Fibroblast of lung (primary cell): Measurements from ENCODE around the gene CDK5RAP1. TPM values are rescaled to one million over a fixed set of nuclear protein-coding genes. Genes with fewer than 3 reads are reported as not detected.

Experiments
- DNase-seq, 2 donors: peaks; one replicate each; pipeline versions ENCODE4 v3.0.0 to v3.0.0-alpha.2; 2010; ENCODE audit warnings: low read depth in 2 of 2
- H2AFZ ChIP-seq: 2 replicates; pipeline ENCODE4 v1.5.1; 2012; ENCODE audit warnings: low read length, control low read depth, inconsistent platforms
- H3K27ac ChIP-seq: 2 replicates; pipeline ENCODE4 v1.5.1; 2011; ENCODE audit warnings: low read length, control low read depth; ENCODE audit not compliant: insufficient read depth
- H3K27me3 ChIP-seq: 2 replicates; pipeline ENCODE4 v1.5.1; 2011; ENCODE audit warnings: mild to moderate bottlenecking, low read length; ENCODE audit not compliant: control insufficient read depth, insufficient read depth
- H3K36me3 ChIP-seq: 2 replicates; pipeline ENCODE4 v1.5.1; 2011; ENCODE audit warnings: low read length; ENCODE audit not compliant: control insufficient read depth, insufficient read depth
- H3K4me1 ChIP-seq: 2 replicates; pipeline ENCODE4 v1.5.1; 2011; ENCODE audit warnings: low read length; ENCODE audit not compliant: control insufficient read depth, insufficient read depth; ENCODE audit errors: extremely low read depth
- H3K4me2 ChIP-seq: 2 replicates; pipeline ENCODE4 v1.5.1; 2011; ENCODE audit warnings: low read length, control low read depth; ENCODE audit not compliant: insufficient read depth; ENCODE audit errors: extremely low read depth
- H3K4me3 ChIP-seq, 4 experiments: fragments of 200-600 bp in 1 of 4; sonication (generic) in 1 of 4; replicated peaks in 1 of 4; 2 replicates each; pipeline ENCODE4 v1.5.1; 2011 to 2016; ENCODE audit warnings: low read length in 4 of 4, low read depth in 3 of 4, mild to moderate bottlenecking in 3 of 4, control low read depth in 2 of 4, inconsistent platforms in 1 of 4, mixed read lengths in 1 of 4; ENCODE audit not compliant: insufficient read depth in 1 of 4; ENCODE audit errors: control extremely low read depth in 1 of 4
- H3K79me2 ChIP-seq: 2 replicates; pipeline ENCODE4 v1.5.1; 2012; ENCODE audit warnings: mild to moderate bottlenecking, low read length, inconsistent platforms; ENCODE audit not compliant: control insufficient read depth, insufficient read depth
- H3K9ac ChIP-seq: 2 replicates; pipeline ENCODE4 v1.5.1; 2011; ENCODE audit warnings: mild to moderate bottlenecking, low read length, control low read depth; ENCODE audit not compliant: insufficient read depth
- H3K9me3 ChIP-seq: 2 replicates; pipeline ENCODE4 v1.5.1; 2012; ENCODE audit warnings: low read depth, low read length; ENCODE audit not compliant: control insufficient read depth, insufficient read depth
- H4K20me1 ChIP-seq: 2 replicates; pipeline ENCODE4 v1.5.1; 2011; ENCODE audit warnings: low read length; ENCODE audit not compliant: control insufficient read depth, insufficient read depth; ENCODE audit errors: extremely low read depth
- EZH2 ChIP-seq: IDR thresholded peaks from 2 replicates; pipeline ENCODE4 v1.5.1; 2012; ENCODE audit warnings: low read length, control low read depth, mild to moderate bottlenecking; ENCODE audit errors: missing control alignments
- polyA plus RNA-seq, 2 donors: library from polyadenylated mRNA; depleted of rRNA in 1 of 2; stranded (reverse) in 1 of 2; unstranded in 1 of 2; fragments of >200 nt; gene quantifications; 2 replicates each; pipeline ENCODE4 v1.2.1, GENCODE V29; 2011 to 2012; ENCODE audit warnings: missing spikeins in 1 of 2
- total RNA-seq: library from RNA; depleted of rRNA; stranded (reverse); fragments of >200 nt; gene quantifications from 2 replicates; pipeline ENCODE4 v1.2.1, GENCODE V29; 2014
- TF ChIP-seq, protein P1 (sequence below), 2 donors: IDR thresholded peaks in 1 of 2; conservative IDR thresholded peaks in 1 of 2; 1 replicate in 1 of 2; 2 replicates in 1 of 2; pipeline ENCODE4 v1.5.1; 2011 to 2012; ENCODE audit warnings: low read length in 2 of 2, control low read depth in 1 of 2, inconsistent platforms in 1 of 2, low read depth in 1 of 2, mild to moderate bottlenecking in 1 of 2

CDK5RAP1 gene
- total and polyA plus RNA-seq, 2 donors (not counting 1 experiment from before 2014, with no cell fraction given): 22.4 to 23.8 TPM

GRCh38 chr20:33404281-33404680 is 3.0 kb upstream of the CDK5RAP1 start:
- H3K36me3 ChIP-seq: peaks cover 6% of the 10 kb centered on the region
- peaks cover 20% of the 10 kb centered on the region for H3K79me2 ChIP-seq
- no peak for DNase-seq
- no peaks in the 10 kb centered on the region for H3K9me3 ChIP-seq
- H3K27ac ChIP-seq: no peak overlapping the region
- TF ChIP-seq, protein P1, sequence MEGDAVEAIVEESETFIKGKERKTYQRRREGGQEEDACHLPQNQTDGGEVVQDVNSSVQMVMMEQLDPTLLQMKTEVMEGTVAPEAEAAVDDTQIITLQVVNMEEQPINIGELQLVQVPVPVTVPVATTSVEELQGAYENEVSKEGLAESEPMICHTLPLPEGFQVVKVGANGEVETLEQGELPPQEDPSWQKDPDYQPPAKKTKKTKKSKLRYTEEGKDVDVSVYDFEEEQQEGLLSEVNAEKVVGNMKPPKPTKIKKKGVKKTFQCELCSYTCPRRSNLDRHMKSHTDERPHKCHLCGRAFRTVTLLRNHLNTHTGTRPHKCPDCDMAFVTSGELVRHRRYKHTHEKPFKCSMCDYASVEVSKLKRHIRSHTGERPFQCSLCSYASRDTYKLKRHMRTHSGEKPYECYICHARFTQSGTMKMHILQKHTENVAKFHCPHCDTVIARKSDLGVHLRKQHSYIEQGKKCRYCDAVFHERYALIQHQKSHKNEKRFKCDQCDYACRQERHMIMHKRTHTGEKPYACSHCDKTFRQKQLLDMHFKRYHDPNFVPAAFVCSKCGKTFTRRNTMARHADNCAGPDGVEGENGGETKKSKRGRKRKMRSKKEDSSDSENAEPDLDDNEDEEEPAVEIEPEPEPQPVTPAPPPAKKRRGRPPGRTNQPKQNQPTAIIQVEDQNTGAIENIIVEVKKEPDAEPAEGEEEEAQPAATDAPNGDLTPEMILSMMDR (conservative IDR thresholded peaks at IDR 0.05 in 1 of 2, IDR thresholded peaks at IDR 0.05 in 1 of 2; ENCODE audit: low read depth in 1 of 2, low read length in 2 of 2): no peak
- TF ChIP-seq EZH2: no peak
- no peak overlapping the region for H3K9ac ChIP-seq
- no peaks in the 10 kb centered on the region for H3K27me3 ChIP-seq
- no peak overlapping the region for H3K4me3 ChIP-seq
- H2AFZ ChIP-seq: no peak overlapping the region
- no peak overlapping the region for H3K4me2 ChIP-seq
- peaks cover 6% of the 10 kb centered on the region for H3K4me1 ChIP-seq
- no peaks in the 10 kb centered on the region for H4K20me1 ChIP-seq

GRCh38 chr20:33401921-33402369 is 626 bp upstream of the CDK5RAP1 start:
- H3K9me3 ChIP-seq: no peaks in the 10 kb centered on the region
- H4K20me1 ChIP-seq: no peaks in the 10 kb centered on the region
- peak overlapping the region; percentile 88 for H3K9ac ChIP-seq
- H3K4me3 ChIP-seq: peak overlapping the region; percentile 84 to 95 (median 89)
- H3K4me1 ChIP-seq: peaks cover 6% of the 10 kb centered on the region
- peak overlapping the region; percentile 87 for H3K4me2 ChIP-seq
- no peaks in the 10 kb centered on the region for H3K36me3 ChIP-seq
- H3K27me3 ChIP-seq: no peaks in the 10 kb centered on the region
- peak overlapping the region; percentile 84 for H2AFZ ChIP-seq
- H3K27ac ChIP-seq: peak overlapping the region; percentile 48
- DNase-seq: no peak
- H3K79me2 ChIP-seq: peaks cover 26% of the 10 kb centered on the region
- TF ChIP-seq EZH2: no peak
- TF ChIP-seq, protein P1 (conservative IDR thresholded peaks at IDR 0.05 in 1 of 2, IDR thresholded peaks at IDR 0.05 in 1 of 2; ENCODE audit: low read depth in 1 of 2, low read length in 2 of 2): no peak

- no peak for TF ChIP-seq EZH2
- TF ChIP-seq, protein P1 (conservative IDR thresholded peaks at IDR 0.05 in 1 of 2, IDR thresholded peaks at IDR 0.05 in 1 of 2; ENCODE audit: low read depth in 1 of 2, low read length in 2 of 2): no peak
- H3K9ac ChIP-seq: peak overlapping the region; percentile 88
- H3K27ac ChIP-seq: peak overlapping the region; percentile 48
- H3K9me3 ChIP-seq: no peaks in the 10 kb centered on the region
- H3K4me3 ChIP-seq: peak overlapping the region; percentile 84 to 95 (median 89)
- H3K36me3 ChIP-seq: no peaks in the 10 kb centered on the region
- peaks cover 28% of the 10 kb centered on the region for H3K79me2 ChIP-seq
- H2AFZ ChIP-seq: peak overlapping the region; percentile 93
- no peaks in the 10 kb centered on the region for H3K27me3 ChIP-seq
- H4K20me1 ChIP-seq: no peaks in the 10 kb centered on the region
- peaks cover 6% of the 10 kb centered on the region for H3K4me1 ChIP-seq
- peak overlapping the region; percentile 90 for H3K4me2 ChIP-seq
- peak in 1 of 2 donors; percentile 22 for DNase-seq
Observed at GRCh38 chr20:33400812-33401183, 521 bp downstream of the CDK5RAP1 start.
